Inflammatory macrophage treated with lipopolysaccharide for 4 hours (primary cell): ENCODE data around the gene SELE.

Experiments
- DNase-seq: peaks from one replicate; pipeline ENCODE4 v3.0.0-alpha.2; 2020

SELE gene

GRCh38 chr1:169680377-169681019 is 53.4 kb downstream of the SELE start:
- no peak for DNase-seq

- DNase-seq, result no peak
Measured at GRCh38 chr1:169679692-169680091, 54.2 kb downstream of the SELE start.

GRCh38 chr1:169676001-169676400 is 57.9 kb downstream of the SELE start:
- DNase-seq, result peak; percentile 10
